D721Med (cell line): ENCODE data around the gene EDA.

Experiments
- DNase-seq: peaks from one replicate; pipeline ENCODE4 v3.0.0; 2011; ENCODE audit warnings: low spot score; ENCODE audit not compliant: insufficient read length
- FAIRE-seq: peaks from 2 replicates; lab custom pipeline; 2011; peaks lifted over from hg19 to GRCh38; lab: Jason Lieb, UNC
- CTCF ChIP-seq: IDR thresholded peaks from 2 replicates; pipeline ENCODE4 v1.5.1; 2012; ENCODE audit warnings: mild to moderate bottlenecking, control low read depth; ENCODE audit not compliant: insufficient read depth; ENCODE audit errors: missing control alignments

Gene EDA

DNA sequence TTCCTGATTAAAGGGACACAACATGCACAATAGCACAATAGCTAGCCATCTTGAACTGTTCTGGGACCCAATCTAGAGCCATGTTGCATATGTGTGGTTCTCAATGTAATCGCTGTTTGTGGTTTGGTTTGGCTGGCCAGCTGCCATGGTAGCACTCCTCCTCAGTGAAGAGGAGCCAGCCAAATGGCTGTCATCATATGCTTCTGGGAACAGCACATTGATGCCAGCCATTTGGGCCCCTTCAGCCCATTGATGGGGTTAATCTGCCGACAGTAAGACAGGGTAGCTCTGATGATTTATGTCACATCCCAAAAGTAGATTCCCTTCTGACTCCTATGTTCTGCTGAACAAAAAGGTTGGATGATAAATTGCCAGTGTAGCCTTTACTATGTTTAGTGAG lies 385.4 kb downstream of the EDA start:
- FAIRE-seq (no peak), DNase-seq (no peak)

DNA sequence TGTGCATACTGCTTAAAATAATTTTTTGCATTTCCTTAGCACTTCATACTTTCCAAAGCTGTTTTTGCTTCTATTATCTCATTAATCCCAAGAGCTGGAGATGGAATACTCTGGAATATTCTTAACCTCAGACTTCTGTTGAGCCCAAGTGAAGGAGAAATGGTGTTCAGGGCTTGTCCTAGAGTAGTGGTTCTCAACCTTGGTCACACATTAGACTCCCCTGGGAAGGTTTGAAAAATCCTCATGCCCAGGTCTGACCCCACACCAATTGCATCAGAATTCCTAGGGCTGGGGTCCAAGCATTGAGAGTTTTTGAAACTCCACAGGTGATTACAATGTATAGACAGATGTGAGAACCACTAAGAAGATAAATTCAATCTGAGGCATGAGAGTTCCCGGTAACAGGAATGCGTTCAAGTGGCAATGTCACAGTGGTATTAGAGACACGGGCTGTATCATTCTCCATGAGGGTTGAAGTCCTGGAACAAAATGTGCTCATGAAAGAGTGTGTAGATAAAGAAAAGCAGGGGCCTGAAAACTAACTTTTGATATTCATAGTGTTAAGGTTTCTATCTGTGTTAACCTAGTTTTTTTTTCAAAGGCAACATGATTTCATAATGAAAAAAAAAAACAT lies 385.9 kb downstream of the EDA start:
- TF ChIP-seq CTCF = no peak
- DNase-seq (no peak), FAIRE-seq (no peak)

More for the DNA sequence above, 385.4 kb downstream of the EDA start:
- no peak for TF ChIP-seq CTCF

DNA sequence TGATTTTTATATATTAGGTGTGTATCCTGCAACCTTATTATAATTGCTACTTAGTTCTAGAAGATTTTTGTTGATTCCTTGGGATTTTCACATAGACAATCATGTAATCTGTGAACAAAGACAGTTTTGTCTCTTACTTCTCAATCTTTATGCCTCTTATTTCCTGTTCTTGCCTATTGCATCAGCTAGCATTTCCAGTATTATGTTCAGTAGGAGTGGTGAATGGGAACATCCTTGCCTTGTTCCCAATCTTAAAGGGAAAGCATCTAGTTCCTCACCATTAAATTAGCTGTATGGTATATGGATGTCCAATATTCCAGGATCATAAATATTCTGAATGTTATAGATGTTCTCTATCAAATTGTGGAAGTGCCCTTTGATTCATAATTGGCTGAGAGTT lies 392.0 kb downstream of the EDA start:
- no peak for FAIRE-seq
- DNase-seq = no peak
- TF ChIP-seq CTCF = no peak

DNA sequence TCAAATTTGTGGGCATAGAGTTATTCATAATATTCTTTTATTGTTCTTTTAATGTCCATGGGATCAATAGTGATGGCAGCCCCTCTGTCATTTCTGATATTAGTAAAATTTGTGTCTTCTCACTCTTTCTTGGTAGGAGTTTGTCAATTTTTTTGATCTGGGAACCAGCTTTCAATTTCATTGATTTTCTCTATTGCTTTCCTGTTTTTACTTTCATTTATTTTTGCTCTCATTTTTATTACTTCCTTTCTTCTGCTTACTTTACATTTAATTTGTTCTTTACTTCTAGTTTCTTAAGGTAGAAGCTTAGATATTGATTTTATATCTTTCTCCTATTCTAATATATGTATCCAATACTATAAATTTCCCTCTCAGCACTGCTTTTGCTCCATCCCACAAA lies 393.1 kb downstream of the EDA start:
- TF ChIP-seq CTCF = no peak
- DNase-seq (no peak), FAIRE-seq (no peak)

- TF ChIP-seq CTCF = no peak
- FAIRE-seq (no peak), DNase-seq (no peak)
Observed at GRCh38 chrX:70009970-70010369, 394.1 kb downstream of the EDA start.

GRCh38 chrX:70012756-70013155 lies 396.8 kb downstream of the EDA start:
- DNase-seq (no peak), FAIRE-seq (no peak)
- no peak for TF ChIP-seq CTCF

GRCh38 chrX:70013466-70014381 lies 397.8 kb downstream of the EDA start:
- no peak for TF ChIP-seq CTCF
- FAIRE-seq (no peak), DNase-seq (no peak)
